HepG2 (cell line): ENCODE results near the gene SRSF6. TPM values are rescaled to one million over a fixed set of nuclear protein-coding genes. Genes with fewer than 3 reads are reported as not detected.

Experiments used
- HNF4A ChIP-seq: sonication (generic); formaldehyde crosslinking; IDR thresholded peaks from 2 replicates; pipeline ENCODE4 v1.4.0; 2020; ENCODE audit warnings: missing genetic modification reagents
- NRL ChIP-seq: sonication (generic); formaldehyde crosslinking; IDR thresholded peaks from 2 replicates; pipeline ENCODE4 v1.5.0; 2020; ENCODE audit warnings: missing genetic modification reagents, mild to moderate bottlenecking, moderate library complexity, borderline replicate concordance
- PITX1 ChIP-seq: sonication (generic); formaldehyde crosslinking; IDR thresholded peaks from 2 replicates; pipeline ENCODE4 v1.5.1; 2020; ENCODE audit warnings: mild to moderate bottlenecking, missing genetic modification reagents
- SIN3A ChIP-seq: IDR thresholded peaks from 2 replicates; pipeline ENCODE4 v1.6.1; 2011; ENCODE audit warnings: low read depth, mild to moderate bottlenecking, control low read depth, low read length, borderline replicate concordance
- SSRP1 ChIP-seq: IDR thresholded peaks from 2 replicates; pipeline ENCODE4 v1.6.1; 2016; ENCODE audit warnings: control low read depth
- TBL1XR1 ChIP-seq: fragments of 150-350 bp; IDR thresholded peaks from 2 replicates; pipeline ENCODE4 v1.6.1; 2014; ENCODE audit warnings: borderline replicate concordance, low read length; ENCODE audit not compliant: partially characterized antibody
- ZFY ChIP-seq: sonication (generic); formaldehyde crosslinking; IDR thresholded peaks from 2 replicates; pipeline ENCODE4 v1.4.0; 2020; ENCODE audit warnings: missing genetic modification reagents
- ZNF331 ChIP-seq: sonication (generic); formaldehyde crosslinking; IDR thresholded peaks from 2 replicates; pipeline ENCODE4 v1.4.0; 2020; ENCODE audit warnings: missing genetic modification reagents
- ZNF777 ChIP-seq: sonication (generic); formaldehyde crosslinking; IDR thresholded peaks from 2 replicates; pipeline ENCODE4 v1.4.0; 2020; ENCODE audit warnings: missing genetic modification reagents
- ZNF841 ChIP-seq: sonication (generic); formaldehyde crosslinking; IDR thresholded peaks from 2 replicates; pipeline ENCODE4 v1.8.1; 2023; ENCODE audit warnings: missing genetic modification reagents, borderline replicate concordance
- ZNF850 ChIP-seq: sonication (generic); formaldehyde crosslinking; conservative IDR thresholded peaks from 2 replicates; pipeline ENCODE4 v1.9.0; 2021; ENCODE audit warnings: mild to moderate bottlenecking, missing genetic modification reagents
- polyA plus RNA-seq, 8 experiments: library from polyadenylated mRNA; depleted of rRNA in 3 of 8; stranded (reverse) in 7 of 8; unstranded in 1 of 8; fragments of >200 nt; fragmentation: Illumina TruSeq in 4 of 8; extraction: Trizol in 4 of 8; gene quantifications; 2 replicates each; pipeline versions ENCODE4 v1.2.1 to v1.2.3, GENCODE V29; 2011 to 2016; ENCODE audit warnings: low read depth in 4 of 8, missing spikeins in 1 of 8, mixed read lengths in 1 of 8; ENCODE audit not compliant: insufficient read depth in 1 of 8
- total RNA-seq, 5 experiments: library from RNA; depleted of rRNA; stranded (reverse); fragments of >200 nt; fragmentation: Illumina TruSeq; extraction: Trizol; gene quantifications; 2 replicates each; pipeline ENCODE4 v1.2.3, GENCODE V29; 2016; ENCODE audit warnings: low read depth in 1 of 5
- TF ChIP-seq, protein P1 (sequence below): sonication (generic); formaldehyde crosslinking; IDR thresholded peaks from 2 replicates; pipeline ENCODE4 v1.4.0; 2020; ENCODE audit warnings: mild to moderate bottlenecking, missing genetic modification reagents
- TF ChIP-seq, protein P2 (sequence below): sonication (generic); formaldehyde crosslinking; IDR thresholded peaks from 2 replicates; pipeline ENCODE4 v1.5.0; 2020; ENCODE audit warnings: missing genetic modification reagents
- TF ChIP-seq, protein P3 (sequence below): sonication (generic); formaldehyde crosslinking; IDR thresholded peaks from 2 replicates; pipeline ENCODE4 v1.5.1; 2020; ENCODE audit warnings: mild to moderate bottlenecking, missing genetic modification reagents, moderate library complexity
- TF ChIP-seq, protein P4 (sequence below): sonication (generic); formaldehyde crosslinking; IDR thresholded peaks from 2 replicates; pipeline ENCODE4 v1.5.1; 2020; ENCODE audit warnings: mild to moderate bottlenecking, missing genetic modification reagents, borderline replicate concordance
- TF ChIP-seq, protein P5 (sequence below): sonication (generic); formaldehyde crosslinking; IDR thresholded peaks from 2 replicates; pipeline ENCODE4 v1.4.0; 2020; ENCODE audit warnings: missing genetic modification reagents
- TF ChIP-seq, protein P6 (sequence below): IDR thresholded peaks from 2 replicates; pipeline ENCODE4 v1.6.1; 2016; ENCODE audit warnings: mild to moderate bottlenecking

SRSF6 gene
- total and polyA plus RNA-seq, 2 of the 13 experiments (the other 11 are each of a cell fraction or from before 2014, with no cell fraction given), result 156 to 194 TPM

DNA sequence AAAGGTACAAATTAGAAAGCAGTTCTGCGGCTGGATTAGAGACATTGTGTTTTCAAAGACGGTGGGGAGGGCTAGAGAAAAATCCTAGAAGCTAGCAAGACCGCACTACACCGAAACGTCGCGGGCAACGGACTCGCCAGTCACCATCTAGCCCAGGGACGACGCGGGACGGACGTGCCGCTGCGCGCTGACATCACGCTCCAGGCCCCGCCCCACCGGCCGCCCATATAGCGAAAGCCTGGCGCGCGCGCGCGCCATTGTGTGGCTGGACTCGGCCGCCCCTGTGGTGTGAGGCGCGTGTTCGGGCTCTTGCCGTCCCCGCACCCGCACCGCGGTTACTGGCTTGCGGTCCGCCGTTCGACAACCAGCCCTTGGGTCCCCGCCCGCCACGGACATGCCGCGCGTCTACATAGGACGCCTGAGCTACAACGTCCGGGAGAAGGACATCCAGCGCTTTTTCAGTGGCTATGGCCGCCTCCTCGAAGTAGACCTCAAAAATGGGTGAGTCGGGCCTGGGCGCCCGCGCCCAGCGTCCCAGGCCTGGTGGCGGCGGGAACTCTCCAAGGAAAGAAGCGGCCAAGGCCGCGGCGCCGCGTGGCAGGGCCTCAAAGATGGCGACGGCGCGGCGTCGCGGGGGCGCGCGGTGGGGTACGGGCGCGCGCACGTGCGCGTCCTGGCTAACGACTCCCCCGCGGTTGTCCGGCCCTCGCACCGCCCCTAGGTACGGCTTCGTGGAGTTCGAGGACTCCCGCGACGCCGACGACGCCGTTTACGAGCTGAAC is at the start of gene SRSF6 (continued):
- TF ChIP-seq, protein P1, sequence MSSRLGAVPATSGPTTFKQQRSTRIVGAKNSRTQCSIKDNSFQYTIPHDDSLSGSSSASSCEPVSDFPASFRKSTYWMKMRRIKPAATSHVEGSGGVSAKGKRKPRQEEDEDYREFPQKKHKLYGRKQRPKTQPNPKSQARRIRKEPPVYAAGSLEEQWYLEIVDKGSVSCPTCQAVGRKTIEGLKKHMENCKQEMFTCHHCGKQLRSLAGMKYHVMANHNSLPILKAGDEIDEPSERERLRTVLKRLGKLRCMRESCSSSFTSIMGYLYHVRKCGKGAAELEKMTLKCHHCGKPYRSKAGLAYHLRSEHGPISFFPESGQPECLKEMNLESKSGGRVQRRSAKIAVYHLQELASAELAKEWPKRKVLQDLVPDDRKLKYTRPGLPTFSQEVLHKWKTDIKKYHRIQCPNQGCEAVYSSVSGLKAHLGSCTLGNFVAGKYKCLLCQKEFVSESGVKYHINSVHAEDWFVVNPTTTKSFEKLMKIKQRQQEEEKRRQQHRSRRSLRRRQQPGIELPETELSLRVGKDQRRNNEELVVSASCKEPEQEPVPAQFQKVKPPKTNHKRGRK (CRISPR knock-in tag), result no peak
- TF ChIP-seq, protein P2, sequence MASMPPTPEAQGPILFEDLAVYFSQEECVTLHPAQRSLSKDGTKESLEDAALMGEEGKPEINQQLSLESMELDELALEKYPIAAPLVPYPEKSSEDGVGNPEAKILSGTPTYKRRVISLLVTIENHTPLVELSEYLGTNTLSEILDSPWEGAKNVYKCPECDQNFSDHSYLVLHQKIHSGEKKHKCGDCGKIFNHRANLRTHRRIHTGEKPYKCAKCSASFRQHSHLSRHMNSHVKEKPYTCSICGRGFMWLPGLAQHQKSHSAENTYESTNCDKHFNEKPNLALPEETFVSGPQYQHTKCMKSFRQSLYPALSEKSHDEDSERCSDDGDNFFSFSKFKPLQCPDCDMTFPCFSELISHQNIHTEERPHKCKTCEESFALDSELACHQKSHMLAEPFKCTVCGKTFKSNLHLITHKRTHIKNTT, result peak; percentile 91
- TF ChIP-seq ZFY (CRISPR knock-in tag) (peak; percentile 99), SSRP1 (CRISPR knock-in tag) (peak; percentile 99), SIN3A (peak; percentile 40; the same call in 1 of the 2 replicates), NRL (CRISPR knock-in tag) (peak; percentile 99), ZNF777 (CRISPR knock-in tag) (peak; percentile 83), ZNF850 (peak; percentile 98), ZNF331 (CRISPR knock-in tag) (peak; percentile 78), TBL1XR1 (peak; percentile 82), PITX1 (CRISPR knock-in tag) (peak; percentile 71; the same call in 1 of the 2 replicates), HNF4A (peak; percentile 29; the same call in 1 of the 2 replicates), ZNF841 (CRISPR knock-in tag) (peak; percentile 86; the same call in 1 of the 2 replicates)
- TF ChIP-seq, protein P3, sequence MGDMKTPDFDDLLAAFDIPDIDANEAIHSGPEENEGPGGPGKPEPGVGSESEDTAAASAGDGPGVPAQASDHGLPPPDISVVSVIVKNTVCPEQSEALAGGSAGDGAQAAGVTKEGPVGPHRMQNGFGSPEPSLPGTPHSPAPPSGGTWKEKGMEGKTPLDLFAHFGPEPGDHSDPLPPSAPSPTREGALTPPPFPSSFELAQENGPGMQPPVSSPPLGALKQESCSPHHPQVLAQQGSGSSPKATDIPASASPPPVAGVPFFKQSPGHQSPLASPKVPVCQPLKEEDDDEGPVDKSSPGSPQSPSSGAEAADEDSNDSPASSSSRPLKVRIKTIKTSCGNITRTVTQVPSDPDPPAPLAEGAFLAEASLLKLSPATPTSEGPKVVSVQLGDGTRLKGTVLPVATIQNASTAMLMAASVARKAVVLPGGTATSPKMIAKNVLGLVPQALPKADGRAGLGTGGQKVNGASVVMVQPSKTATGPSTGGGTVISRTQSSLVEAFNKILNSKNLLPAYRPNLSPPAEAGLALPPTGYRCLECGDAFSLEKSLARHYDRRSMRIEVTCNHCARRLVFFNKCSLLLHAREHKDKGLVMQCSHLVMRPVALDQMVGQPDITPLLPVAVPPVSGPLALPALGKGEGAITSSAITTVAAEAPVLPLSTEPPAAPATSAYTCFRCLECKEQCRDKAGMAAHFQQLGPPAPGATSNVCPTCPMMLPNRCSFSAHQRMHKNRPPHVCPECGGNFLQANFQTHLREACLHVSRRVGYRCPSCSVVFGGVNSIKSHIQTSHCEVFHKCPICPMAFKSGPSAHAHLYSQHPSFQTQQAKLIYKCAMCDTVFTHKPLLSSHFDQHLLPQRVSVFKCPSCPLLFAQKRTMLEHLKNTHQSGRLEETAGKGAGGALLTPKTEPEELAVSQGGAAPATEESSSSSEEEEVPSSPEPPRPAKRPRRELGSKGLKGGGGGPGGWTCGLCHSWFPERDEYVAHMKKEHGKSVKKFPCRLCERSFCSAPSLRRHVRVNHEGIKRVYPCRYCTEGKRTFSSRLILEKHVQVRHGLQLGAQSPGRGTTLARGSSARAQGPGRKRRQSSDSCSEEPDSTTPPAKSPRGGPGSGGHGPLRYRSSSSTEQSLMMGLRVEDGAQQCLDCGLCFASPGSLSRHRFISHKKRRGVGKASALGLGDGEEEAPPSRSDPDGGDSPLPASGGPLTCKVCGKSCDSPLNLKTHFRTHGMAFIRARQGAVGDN, result peak; percentile 95
- TF ChIP-seq, protein P4, sequence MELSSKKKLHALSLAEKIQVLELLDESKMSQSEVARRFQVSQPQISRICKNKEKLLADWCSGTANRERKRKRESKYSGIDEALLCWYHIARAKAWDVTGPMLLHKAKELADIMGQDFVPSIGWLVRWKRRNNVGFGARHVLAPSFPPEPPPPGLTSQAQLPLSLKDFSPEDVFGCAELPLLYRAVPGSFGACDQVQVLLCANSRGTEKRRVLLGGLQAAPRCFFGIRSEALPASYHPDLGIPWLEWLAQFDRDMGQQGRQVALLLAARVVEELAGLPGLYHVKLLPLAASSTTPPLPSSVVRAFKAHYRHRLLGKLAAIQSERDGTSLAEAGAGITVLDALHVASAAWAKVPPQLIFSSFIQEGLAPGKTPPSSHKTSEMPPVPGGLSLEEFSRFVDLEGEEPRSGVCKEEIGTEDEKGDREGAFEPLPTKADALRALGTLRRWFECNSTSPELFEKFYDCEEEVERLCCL (CRISPR knock-in tag), result peak; percentile 88; the same call in 1 of the 2 replicates
- TF ChIP-seq, protein P5, sequence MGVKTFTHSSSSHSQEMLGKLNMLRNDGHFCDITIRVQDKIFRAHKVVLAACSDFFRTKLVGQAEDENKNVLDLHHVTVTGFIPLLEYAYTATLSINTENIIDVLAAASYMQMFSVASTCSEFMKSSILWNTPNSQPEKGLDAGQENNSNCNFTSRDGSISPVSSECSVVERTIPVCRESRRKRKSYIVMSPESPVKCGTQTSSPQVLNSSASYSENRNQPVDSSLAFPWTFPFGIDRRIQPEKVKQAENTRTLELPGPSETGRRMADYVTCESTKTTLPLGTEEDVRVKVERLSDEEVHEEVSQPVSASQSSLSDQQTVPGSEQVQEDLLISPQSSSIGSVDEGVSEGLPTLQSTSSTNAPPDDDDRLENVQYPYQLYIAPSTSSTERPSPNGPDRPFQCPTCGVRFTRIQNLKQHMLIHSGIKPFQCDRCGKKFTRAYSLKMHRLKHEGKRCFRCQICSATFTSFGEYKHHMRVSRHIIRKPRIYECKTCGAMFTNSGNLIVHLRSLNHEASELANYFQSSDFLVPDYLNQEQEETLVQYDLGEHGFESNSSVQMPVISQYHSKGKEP (CRISPR knock-in tag), result peak; percentile 97
- TF ChIP-seq, protein P6, sequence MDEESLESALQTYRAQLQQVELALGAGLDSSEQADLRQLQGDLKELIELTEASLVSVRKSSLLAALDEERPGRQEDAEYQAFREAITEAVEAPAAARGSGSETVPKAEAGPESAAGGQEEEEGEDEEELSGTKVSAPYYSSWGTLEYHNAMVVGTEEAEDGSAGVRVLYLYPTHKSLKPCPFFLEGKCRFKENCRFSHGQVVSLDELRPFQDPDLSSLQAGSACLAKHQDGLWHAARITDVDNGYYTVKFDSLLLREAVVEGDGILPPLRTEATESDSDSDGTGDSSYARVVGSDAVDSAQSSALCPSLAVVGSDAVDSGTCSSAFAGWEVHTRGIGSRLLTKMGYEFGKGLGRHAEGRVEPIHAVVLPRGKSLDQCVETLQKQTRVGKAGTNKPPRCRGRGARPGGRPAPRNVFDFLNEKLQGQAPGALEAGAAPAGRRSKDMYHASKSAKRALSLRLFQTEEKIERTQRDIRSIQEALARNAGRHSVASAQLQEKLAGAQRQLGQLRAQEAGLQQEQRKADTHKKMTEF, result peak; percentile 99
